Measurements from ENCODE around the gene CHRNA3.

- TF ChIP-seq CTCF (IDR thresholded peaks at IDR 0.05 in 2 of 3, conservative IDR thresholded peaks at IDR 0.05 in 1 of 3; ENCODE audit: borderline replicate concordance in 1 of 3, insufficient read depth in 1 of 3, low read depth in 2 of 3, low read length in 2 of 3): no peak
- TF ChIP-seq POLR2A (IDR thresholded peaks at IDR 0.05; ENCODE audit: borderline replicate concordance, extremely low read depth, insufficient read depth, insufficient read length): no peak
- no peak for TF ChIP-seq SIN3A (IDR thresholded peaks at IDR 0.05; ENCODE audit: low read depth)
- TF ChIP-seq POLR2AphosphoS5 (IDR thresholded peaks at IDR 0.05; ENCODE audit: low read depth, low read length): no peak
- no peak for TF ChIP-seq EZH2phosphoT487 (IDR thresholded peaks at IDR 0.05; ENCODE audit: borderline replicate concordance)
- no peak for TF ChIP-seq RAD21 (IDR thresholded peaks at IDR 0.05; ENCODE audit: low read depth)
- no peak for TF ChIP-seq YY1 (IDR thresholded peaks at IDR 0.05; ENCODE audit: extremely low read depth, insufficient replicate concordance, low read depth, low read length)
- no peak for TF ChIP-seq EGR1 (IDR thresholded peaks at IDR 0.05; ENCODE audit: low read depth)
- TF ChIP-seq ZBTB33 (IDR thresholded peaks at IDR 0.05; ENCODE audit: extremely low read depth, insufficient replicate concordance, low read length): no peak
- no peak for TF ChIP-seq ATF3 (IDR thresholded peaks at IDR 0.05)
Measured at GRCh38 chr15:78651930-78652615, 31.3 kb upstream of the CHRNA3 start.

Measured in HCT116 (cell line).